Subcutaneous abdominal adipose tissue (tissue), 5 donors: ENCODE results near the gene MED27.
"Not testable (repeated sequence)": the region's sequence is repeated elsewhere in the genome, so short reads cannot be mapped to it uniquely, and the experiment has no call there.

Experiments used
- H3K27ac ChIP-seq: one replicate; pipeline ENCODE4 v1.7.0; 2013; ENCODE audit warnings: low read depth, mild to moderate bottlenecking, inconsistent platforms, low read length, moderate library complexity
- H3K27me3 ChIP-seq, 5 donors: one replicate each; pipeline ENCODE4 v1.7.0; 2013; ENCODE audit warnings: low read length in 5 of 5, inconsistent platforms in 1 of 5; ENCODE audit not compliant: control insufficient read depth in 5 of 5, insufficient read depth in 4 of 5
- H3K36me3 ChIP-seq, 5 donors: one replicate each; pipeline ENCODE4 v1.7.0; 2013; ENCODE audit warnings: low read length in 5 of 5; ENCODE audit not compliant: control insufficient read depth in 5 of 5, insufficient read depth in 5 of 5
- H3K4me1 ChIP-seq, 5 donors: one replicate each; pipeline ENCODE4 v1.7.0; 2013; ENCODE audit warnings: low read length in 5 of 5, mild to moderate bottlenecking in 3 of 5, moderate library complexity in 1 of 5; ENCODE audit not compliant: control insufficient read depth in 5 of 5, insufficient read depth in 5 of 5
- H3K4me3 ChIP-seq, 5 donors: one replicate each; pipeline ENCODE4 v1.7.0; 2013; ENCODE audit warnings: low read length in 5 of 5, low read depth in 1 of 5
- H3K9ac ChIP-seq, 5 donors: one replicate each; pipeline ENCODE4 v1.7.0; 2013; ENCODE audit warnings: low read length in 5 of 5, mild to moderate bottlenecking in 4 of 5, moderate library complexity in 3 of 5
- H3K9me3 ChIP-seq, 5 donors: one replicate each; pipeline ENCODE4 v1.7.0; 2013; ENCODE audit warnings: low read length in 5 of 5; ENCODE audit not compliant: control insufficient read depth in 5 of 5
- donor health status: healthy.
- donor health status: healthy.
- donor health status: healthy.
- donor health status: healthy.
- donor health status: healthy.

Gene MED27

DNA sequence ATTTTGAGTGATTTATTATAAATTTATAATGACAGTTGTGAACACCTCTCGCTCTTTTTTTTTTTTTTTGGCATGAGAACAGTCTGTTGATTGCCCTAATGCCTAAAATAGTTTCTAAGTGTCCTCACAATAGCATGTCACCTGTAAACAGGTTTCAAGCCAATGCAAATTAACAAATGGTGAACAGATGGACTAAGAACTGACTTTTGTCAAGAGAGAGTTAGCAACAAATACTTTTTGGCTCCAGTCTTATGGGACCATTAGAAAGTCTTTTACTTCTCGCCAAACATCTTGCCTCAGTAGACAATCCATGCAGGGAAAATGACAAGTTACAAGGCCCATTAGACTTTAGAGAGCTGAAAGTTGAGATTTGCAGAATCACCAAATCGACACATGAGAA is 67.8 kb downstream of the MED27 start:
- peaks cover 3 to 19% (median 14%) of the 10 kb centered on the region in 5 donors for H3K4me1 ChIP-seq
- H3K36me3 ChIP-seq, result peaks cover 4 to 11% (median 5%) of the 10 kb centered on the region in 5 donors
- H3K9me3 ChIP-seq, result no peaks in the 10 kb centered on the region
- no peak overlapping the region for H3K4me3 ChIP-seq
- H3K27ac ChIP-seq, result no peak overlapping the region
- no peaks in the 10 kb centered on the region for H3K27me3 ChIP-seq
- no peak overlapping the region for H3K9ac ChIP-seq

DNA sequence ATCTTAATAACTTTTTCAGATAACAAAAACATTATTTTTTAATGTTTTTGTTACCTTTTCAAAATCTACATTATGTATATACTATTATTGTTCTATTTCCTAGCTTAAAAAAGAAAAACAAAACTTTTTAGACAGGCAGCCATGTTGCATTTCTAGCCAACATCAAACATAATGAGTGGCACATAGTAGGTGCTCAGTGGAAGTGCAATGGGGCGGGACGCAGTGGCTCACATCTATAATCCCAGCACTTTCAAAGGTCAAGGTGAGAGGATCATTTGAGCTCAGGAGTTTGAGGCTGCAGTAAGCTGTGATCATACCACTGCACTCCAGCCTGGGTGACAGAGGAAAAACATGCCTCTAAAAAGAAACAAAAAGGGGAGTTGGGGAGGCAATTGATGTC is 68.4 kb downstream of the MED27 start:
- H3K9me3 ChIP-seq, result no peaks in the 10 kb centered on the region
- H3K4me3 ChIP-seq, result no peak overlapping the region
- H3K9ac ChIP-seq, result no peak overlapping the region
- no peak overlapping the region for H3K27ac ChIP-seq
- H3K36me3 ChIP-seq, result peaks cover 4 to 11% (median 5%) of the 10 kb centered on the region in 5 donors
- H3K4me1 ChIP-seq, result peaks cover 4 to 25% (median 19%) of the 10 kb centered on the region in 5 donors
- H3K27me3 ChIP-seq, result no peaks in the 10 kb centered on the region

DNA sequence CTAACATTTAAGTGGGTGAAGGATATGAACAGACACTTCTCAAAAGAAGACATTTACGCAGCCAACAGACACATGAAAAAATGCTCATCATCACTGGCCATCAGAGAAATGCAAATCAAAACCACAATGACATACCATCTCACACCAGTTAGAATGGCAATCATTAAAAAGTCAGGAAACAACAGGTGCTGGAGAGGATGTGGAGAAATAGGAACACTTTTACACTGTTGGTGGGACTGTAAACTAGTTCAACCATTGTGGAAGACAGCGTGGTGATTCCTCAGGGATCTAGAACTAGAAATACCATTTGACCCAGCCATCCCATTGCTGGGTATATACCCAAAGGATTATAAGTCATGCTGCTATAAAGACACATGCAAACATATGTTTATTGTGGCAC is 69.5 kb downstream of the MED27 start:
- Histone ChIP-seq H3K4me1 (peaks cover 4 to 33% (median 29%) of the 10 kb centered on the region in 5 donors), H3K36me3 (peaks cover 4 to 11% (median 5%) of the 10 kb centered on the region in 5 donors)
- not testable (repeated sequence) for H3K27ac ChIP-seq, H3K9me3 ChIP-seq, H3K9ac ChIP-seq, H3K4me3 ChIP-seq, H3K27me3 ChIP-seq

DNA sequence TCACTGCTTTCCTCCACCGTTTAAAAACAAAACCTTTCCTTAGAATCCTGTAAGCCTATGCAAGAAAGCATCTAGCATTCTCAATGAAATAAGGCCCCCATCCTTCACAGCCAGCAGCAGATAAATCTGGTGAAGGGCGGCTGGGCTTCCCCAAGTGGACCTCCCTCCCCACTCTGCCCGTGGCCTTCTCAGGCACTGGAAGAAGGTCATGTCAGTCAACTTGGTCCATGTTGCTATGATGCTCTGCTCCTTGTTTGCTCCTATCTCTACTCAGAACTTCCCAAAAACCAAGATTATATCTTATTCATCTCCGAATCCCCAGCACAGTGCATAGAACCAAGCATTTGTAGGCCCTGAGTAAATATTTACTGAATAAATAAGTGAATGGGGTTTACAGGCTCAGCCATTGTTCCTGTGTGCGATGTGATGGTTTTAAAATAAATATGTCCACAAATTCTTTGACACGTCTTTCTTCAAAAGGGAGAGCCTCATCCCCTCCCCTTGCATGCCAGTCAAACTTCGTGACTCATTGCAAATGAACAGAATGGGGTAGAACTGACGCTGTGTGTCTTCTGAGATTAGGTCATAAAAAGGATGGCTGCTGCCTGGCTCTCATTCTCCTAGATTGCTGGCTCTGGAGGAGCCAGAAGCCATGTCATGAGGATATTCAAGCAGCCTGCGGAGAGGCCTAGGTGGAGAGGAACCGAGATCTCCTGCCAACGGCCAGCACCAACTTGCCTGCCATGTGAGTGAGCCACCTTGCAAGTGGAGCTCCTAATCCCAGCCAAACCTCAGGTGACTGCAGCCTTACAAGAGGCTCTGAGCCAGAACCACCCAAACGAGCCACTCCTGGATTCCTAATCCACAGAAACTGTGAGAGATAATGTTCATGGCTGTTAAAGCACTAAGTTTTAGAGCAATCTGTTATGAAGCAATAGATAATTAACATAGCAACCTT is 70.5 kb downstream of the MED27 start:
- H3K9ac ChIP-seq, result no peak overlapping the region
- no peaks in the 10 kb centered on the region for H3K9me3 ChIP-seq
- peaks cover 4 to 11% (median 5%) of the 10 kb centered on the region in 5 donors for H3K36me3 ChIP-seq
- H3K27me3 ChIP-seq, result no peaks in the 10 kb centered on the region
- peaks cover 4 to 33% (median 29%) of the 10 kb centered on the region in 5 donors for H3K4me1 ChIP-seq
- no peak overlapping the region for H3K4me3 ChIP-seq
- no peak overlapping the region for H3K27ac ChIP-seq

DNA sequence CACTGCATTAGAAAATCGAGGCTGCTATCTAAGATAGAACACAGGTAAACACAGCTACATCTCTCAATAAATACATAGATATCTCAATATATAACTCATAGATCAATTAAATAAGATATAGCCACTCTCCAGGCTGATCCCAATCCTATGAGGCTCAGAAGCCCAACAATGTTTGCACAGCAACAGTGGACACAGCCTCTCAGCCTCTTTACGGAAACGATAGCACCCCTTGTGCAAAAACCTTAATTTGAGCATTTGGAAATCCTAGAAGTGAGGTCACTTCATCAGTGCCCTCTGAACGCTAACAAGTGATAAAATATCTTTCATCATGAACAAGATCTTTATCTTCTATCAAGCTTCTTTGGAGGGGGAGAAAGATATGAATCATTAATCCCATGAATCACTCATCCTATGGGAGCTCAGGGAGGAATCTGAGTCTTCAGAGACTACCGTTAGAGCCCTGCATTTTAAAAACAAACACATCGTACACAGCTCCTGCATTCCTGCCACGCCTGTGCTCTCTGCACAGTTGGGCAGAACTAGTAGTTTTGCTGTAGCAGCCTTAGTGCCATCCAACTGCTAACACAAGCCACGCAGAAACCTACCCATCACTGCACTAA is 71.4 kb downstream of the MED27 start:
- H3K27me3 ChIP-seq, result no peaks in the 10 kb centered on the region
- no peaks in the 10 kb centered on the region for H3K9me3 ChIP-seq
- H3K4me3 ChIP-seq, result no peak overlapping the region
- peaks cover 3 to 10% (median 4%) of the 10 kb centered on the region in 5 donors for H3K36me3 ChIP-seq
- no peak overlapping the region for H3K9ac ChIP-seq
- H3K4me1 ChIP-seq, result peaks cover 4 to 33% (median 29%) of the 10 kb centered on the region in 5 donors
- H3K27ac ChIP-seq, result no peak overlapping the region

DNA sequence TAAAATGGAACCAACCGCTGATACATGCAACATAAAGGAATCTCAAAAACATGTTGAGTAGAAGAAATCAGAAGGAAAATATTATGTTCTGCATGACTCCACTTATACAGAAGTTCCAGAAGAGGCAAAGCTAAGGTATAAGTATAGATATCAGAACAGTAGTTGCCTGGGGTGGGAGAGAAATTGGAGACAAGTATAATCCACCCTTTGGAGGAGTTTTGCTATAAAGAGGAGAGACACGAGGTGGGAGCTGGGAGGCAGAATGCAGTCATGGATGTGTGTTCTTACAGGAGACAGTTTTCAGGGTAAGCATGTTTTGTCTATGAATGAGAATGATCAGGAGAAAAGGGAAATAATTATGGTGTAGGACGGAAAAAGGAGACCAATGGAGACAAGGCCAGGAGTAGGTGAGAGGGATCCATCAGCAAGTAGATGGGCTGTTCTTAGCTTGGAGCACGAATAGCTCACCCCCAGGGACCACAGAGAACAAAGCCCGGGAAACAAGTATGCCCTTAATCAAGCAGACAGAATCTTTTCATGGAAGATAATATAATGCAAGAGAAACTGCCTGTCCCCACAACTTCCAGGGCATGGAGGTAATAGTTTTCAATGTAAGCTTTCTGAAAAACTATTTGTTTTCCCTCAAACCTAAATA is 72.2 kb downstream of the MED27 start:
- H3K9me3 ChIP-seq, result no peaks in the 10 kb centered on the region
- peaks cover 4 to 33% (median 29%) of the 10 kb centered on the region in 5 donors for H3K4me1 ChIP-seq
- H3K27ac ChIP-seq, result no peak overlapping the region
- peaks cover 0 to 4% (median 0%) of the 10 kb centered on the region in 5 donors for H3K36me3 ChIP-seq
- H3K27me3 ChIP-seq, result no peaks in the 10 kb centered on the region
- no peak overlapping the region for H3K9ac ChIP-seq
- H3K4me3 ChIP-seq, result no peak overlapping the region

DNA sequence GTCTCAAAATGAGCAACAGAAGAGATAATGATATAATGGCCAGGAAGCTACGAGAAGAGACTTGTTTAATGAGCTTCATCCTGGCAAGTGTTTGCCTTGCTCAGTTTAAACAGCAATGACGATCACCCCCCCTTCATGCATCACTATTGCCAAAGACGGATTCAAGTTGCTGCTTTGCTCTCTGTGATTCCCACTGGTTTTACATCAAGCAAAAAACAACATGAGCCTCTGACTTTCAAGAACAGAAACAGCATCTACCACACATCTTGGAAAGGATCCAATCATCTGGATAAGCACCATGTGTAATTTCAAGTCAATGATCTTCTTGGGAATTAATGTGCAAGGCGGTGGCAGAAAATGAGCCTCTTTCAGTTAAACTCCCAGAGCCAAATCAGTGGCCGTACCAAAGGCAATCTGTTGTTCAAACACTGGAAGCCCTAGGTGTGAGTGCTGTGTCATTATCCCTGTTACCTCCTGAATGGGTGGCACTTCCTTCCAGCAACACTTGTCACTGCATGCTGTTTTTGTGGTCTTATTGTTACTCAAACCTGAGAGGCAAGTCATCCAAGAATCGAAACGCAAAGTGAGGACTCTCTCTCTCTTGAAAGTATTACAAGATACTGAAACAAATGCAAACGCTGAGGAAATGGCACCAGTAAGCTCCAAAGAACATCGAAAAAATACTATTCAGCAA is 72.8 kb downstream of the MED27 start:
- Histone ChIP-seq H3K27me3 (no peaks in the 10 kb centered on the region), H3K27ac (no peak overlapping the region), H3K4me1 (peaks cover 4 to 33% (median 29%) of the 10 kb centered on the region in 5 donors), H3K9ac (no peak overlapping the region), H3K9me3 (peaks cover 0 to 1% (median 0%) of the 10 kb centered on the region in 5 donors), H3K4me3 (no peak overlapping the region), H3K36me3 (peaks cover 0 to 4% (median 0%) of the 10 kb centered on the region in 5 donors)

DNA sequence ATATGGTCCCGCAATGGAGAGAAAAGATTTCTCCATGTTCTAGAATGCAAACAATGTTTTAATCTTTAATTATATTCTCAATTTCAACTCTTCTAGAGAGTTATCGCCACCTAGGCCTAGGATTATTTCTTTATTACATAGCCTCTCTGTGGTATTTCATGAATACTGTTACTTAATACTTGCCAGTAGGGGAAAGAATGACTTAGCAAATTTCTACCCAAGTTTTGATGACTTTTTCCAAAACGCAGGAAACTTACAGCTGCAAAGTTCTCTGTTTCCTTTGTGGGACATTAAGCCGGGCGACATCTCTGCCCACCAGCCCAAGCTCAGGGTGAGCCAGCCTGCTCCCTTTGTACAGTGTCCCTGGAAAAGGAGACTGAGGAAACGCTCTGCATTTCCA is 73.8 kb downstream of the MED27 start:
- peaks cover 4 to 33% (median 29%) of the 10 kb centered on the region in 5 donors for H3K4me1 ChIP-seq
- H3K27ac ChIP-seq, result no peak overlapping the region
- H3K27me3 ChIP-seq, result no peaks in the 10 kb centered on the region

DNA sequence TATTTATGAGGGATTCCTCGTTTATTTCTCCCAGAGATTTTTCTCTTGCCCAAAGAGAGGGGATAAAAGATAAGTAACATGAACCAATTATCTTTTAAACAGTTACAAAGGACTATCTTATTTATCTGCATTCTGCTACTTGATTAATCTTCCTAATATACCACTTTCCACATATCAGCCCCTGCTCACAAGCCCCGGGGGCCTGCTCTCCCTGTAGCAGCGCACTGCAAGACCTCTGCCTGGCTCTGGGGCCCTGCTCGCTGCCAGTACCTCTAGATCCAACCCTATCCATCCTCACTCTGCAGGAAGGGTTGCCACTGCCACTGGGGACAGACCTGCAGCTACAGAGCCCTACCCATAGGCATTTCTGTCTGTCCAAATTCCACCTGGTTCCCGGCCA is 75.3 kb downstream of the MED27 start:
- Histone ChIP-seq H3K4me1 (peaks cover 4 to 33% (median 29%) of the 10 kb centered on the region in 5 donors), H3K9ac (no peak overlapping the region), H3K4me3 (no peak overlapping the region), H3K27ac (no peak overlapping the region), H3K27me3 (no peaks in the 10 kb centered on the region), H3K9me3 (peaks cover 0 to 2% (median 0%) of the 10 kb centered on the region in 5 donors), H3K36me3 (peaks cover 0 to 2% (median 0%) of the 10 kb centered on the region in 5 donors)

More for the DNA sequence above, 73.8 kb downstream of the MED27 start:
- H3K36me3 ChIP-seq, result peaks cover 0 to 4% (median 0%) of the 10 kb centered on the region in 5 donors
- H3K9ac ChIP-seq, result no peak overlapping the region
- H3K4me3 ChIP-seq, result no peak overlapping the region
- peaks cover 0 to 2% (median 0%) of the 10 kb centered on the region in 5 donors for H3K9me3 ChIP-seq
